MM.1S (cell line): Measurements from ENCODE around the gene C17orf75.
A peak's percentile ranks its signal among the peaks of the same experiment; 100 is the strongest.

ENCODE experiments used
- DNase-seq: peaks from one replicate; pipeline ENCODE4 v3.0.0-alpha.2; 2015
- H2AFZ ChIP-seq: fragments of 300-600 bp; sonication (generic); 2 replicates; pipeline ENCODE4 v1.6.0; 2016; ENCODE audit warnings: antibody characterized with exemption, low read length
- H3F3A ChIP-seq: fragments of 300-600 bp; sonication (generic); 2 replicates; pipeline ENCODE4 v1.6.1; 2016; ENCODE audit warnings: mild to moderate bottlenecking, antibody characterized with exemption, low read length, moderate library complexity, mixed read lengths; ENCODE audit not compliant: insufficient read depth
- H3K27ac ChIP-seq: fragments of 300-600 bp; sonication (generic); 2 replicates; pipeline ENCODE4 v1.5.1; 2016; ENCODE audit warnings: mild to moderate bottlenecking, low read length
- H3K27me3 ChIP-seq: fragments of 300-600 bp; sonication (generic); replicated peaks from 2 replicates; pipeline ENCODE4 v1.6.0; 2016; ENCODE audit warnings: low read length; ENCODE audit not compliant: insufficient read depth
- H3K36me3 ChIP-seq: fragments of 300-600 bp; sonication (generic); replicated peaks from 2 replicates; pipeline ENCODE4 v1.6.1; 2016; ENCODE audit warnings: mild to moderate bottlenecking, low read length, mixed read lengths; ENCODE audit not compliant: insufficient read depth
- H3K4me1 ChIP-seq: fragments of 300-600 bp; sonication (generic); 2 replicates; pipeline ENCODE4 v1.6.1; 2016; ENCODE audit warnings: low read length, mixed read lengths
- H3K4me2 ChIP-seq: fragments of 300-600 bp; sonication (generic); 2 replicates; pipeline ENCODE4 v1.6.0; 2016; ENCODE audit warnings: low read depth, low read length
- H3K4me3 ChIP-seq: fragments of 300-600 bp; sonication (generic); 2 replicates; pipeline ENCODE4 v1.5.1; 2016; ENCODE audit warnings: low read length, mixed read lengths
- H3K79me2 ChIP-seq: fragments of 300-600 bp; sonication (generic); 2 replicates; pipeline ENCODE4 v1.6.1; 2016; ENCODE audit warnings: mixed run types, low read length, mixed read lengths
- H3K9ac ChIP-seq: fragments of 300-600 bp; sonication (generic); 2 replicates; pipeline ENCODE4 v1.6.1; 2016; ENCODE audit warnings: low read length, mixed read lengths
- H3K9me2 ChIP-seq: fragments of 300-600 bp; sonication (generic); replicated peaks from 2 replicates; pipeline ENCODE4 v1.6.1; 2016; ENCODE audit warnings: mild to moderate bottlenecking, low read length, mixed read lengths; ENCODE audit not compliant: insufficient read depth
- H3K9me3 ChIP-seq: fragments of 300-600 bp; sonication (generic); replicated peaks from 2 replicates; pipeline ENCODE4 v1.6.1; 2016; ENCODE audit warnings: mild to moderate bottlenecking, low read length, mixed read lengths; ENCODE audit not compliant: insufficient read depth
- H4K20me1 ChIP-seq: fragments of 300-600 bp; sonication (generic); 2 replicates; pipeline ENCODE4 v1.6.1; 2016; ENCODE audit warnings: mild to moderate bottlenecking, low read length, moderate library complexity, mixed read lengths; ENCODE audit not compliant: insufficient read depth
- EZH2 ChIP-seq: fragments of 300-600 bp; sonication (generic); optimal IDR thresholded peaks from 2 replicates; pipeline ENCODE3; 2017; ENCODE audit warnings: low read depth, mild to moderate bottlenecking, antibody characterized with exemption, low read length, mixed read lengths
- EZH2phosphoT487 ChIP-seq: fragments of 300-600 bp; sonication (generic); IDR thresholded peaks from 2 replicates; pipeline ENCODE4 v1.6.1; 2018; ENCODE audit warnings: antibody characterized with exemption, low read length
- TF ChIP-seq, protein P1 (sequence below): fragments of 300-600 bp; sonication (generic); IDR thresholded peaks from 2 replicates; pipeline ENCODE4 v1.5.1; 2016; ENCODE audit warnings: antibody characterized with exemption, low read length, mixed read lengths

The C17orf75 gene

GRCh38 chr17:32330147-32330546 is 11.8 kb downstream of the C17orf75 start:
- Histone ChIP-seq H3F3A (no peaks in the 10 kb centered on the region), H3K9me2 (no peaks in the 10 kb centered on the region), H3K4me1 (no peaks in the 10 kb centered on the region), H3K9ac (no peak overlapping the region), H3K36me3 (no peaks in the 10 kb centered on the region), H2AFZ (no peak overlapping the region), H4K20me1 (no peaks in the 10 kb centered on the region), H3K9me3 (no peaks in the 10 kb centered on the region), H3K4me2 (no peak overlapping the region), H3K79me2 (no peaks in the 10 kb centered on the region), H3K27me3 (no peaks in the 10 kb centered on the region), H3K27ac (no peak overlapping the region), H3K4me3 (no peak overlapping the region)
- TF ChIP-seq, protein P1, sequence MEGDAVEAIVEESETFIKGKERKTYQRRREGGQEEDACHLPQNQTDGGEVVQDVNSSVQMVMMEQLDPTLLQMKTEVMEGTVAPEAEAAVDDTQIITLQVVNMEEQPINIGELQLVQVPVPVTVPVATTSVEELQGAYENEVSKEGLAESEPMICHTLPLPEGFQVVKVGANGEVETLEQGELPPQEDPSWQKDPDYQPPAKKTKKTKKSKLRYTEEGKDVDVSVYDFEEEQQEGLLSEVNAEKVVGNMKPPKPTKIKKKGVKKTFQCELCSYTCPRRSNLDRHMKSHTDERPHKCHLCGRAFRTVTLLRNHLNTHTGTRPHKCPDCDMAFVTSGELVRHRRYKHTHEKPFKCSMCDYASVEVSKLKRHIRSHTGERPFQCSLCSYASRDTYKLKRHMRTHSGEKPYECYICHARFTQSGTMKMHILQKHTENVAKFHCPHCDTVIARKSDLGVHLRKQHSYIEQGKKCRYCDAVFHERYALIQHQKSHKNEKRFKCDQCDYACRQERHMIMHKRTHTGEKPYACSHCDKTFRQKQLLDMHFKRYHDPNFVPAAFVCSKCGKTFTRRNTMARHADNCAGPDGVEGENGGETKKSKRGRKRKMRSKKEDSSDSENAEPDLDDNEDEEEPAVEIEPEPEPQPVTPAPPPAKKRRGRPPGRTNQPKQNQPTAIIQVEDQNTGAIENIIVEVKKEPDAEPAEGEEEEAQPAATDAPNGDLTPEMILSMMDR: no peak
- TF ChIP-seq EZH2phosphoT487 (no peak), EZH2 (no peak)
- DNase-seq: no peak

GRCh38 chr17:32327911-32328310 is 14.1 kb downstream of the C17orf75 start:
- Histone ChIP-seq H3K36me3 (no peaks in the 10 kb centered on the region), H3K4me2 (no peak overlapping the region), H2AFZ (no peak overlapping the region), H3K9ac (no peak overlapping the region), H4K20me1 (no peaks in the 10 kb centered on the region), H3K27me3 (no peaks in the 10 kb centered on the region), H3K4me1 (peaks cover 12% of the 10 kb centered on the region; the same call in 1 of the 2 replicates), H3F3A (no peaks in the 10 kb centered on the region), H3K9me2 (no peaks in the 10 kb centered on the region), H3K27ac (no peak overlapping the region), H3K4me3 (no peak overlapping the region), H3K9me3 (no peaks in the 10 kb centered on the region), H3K79me2 (no peaks in the 10 kb centered on the region)
- TF ChIP-seq, protein P1: no peak
- TF ChIP-seq EZH2: no peak
- no peak for DNase-seq

DNA sequence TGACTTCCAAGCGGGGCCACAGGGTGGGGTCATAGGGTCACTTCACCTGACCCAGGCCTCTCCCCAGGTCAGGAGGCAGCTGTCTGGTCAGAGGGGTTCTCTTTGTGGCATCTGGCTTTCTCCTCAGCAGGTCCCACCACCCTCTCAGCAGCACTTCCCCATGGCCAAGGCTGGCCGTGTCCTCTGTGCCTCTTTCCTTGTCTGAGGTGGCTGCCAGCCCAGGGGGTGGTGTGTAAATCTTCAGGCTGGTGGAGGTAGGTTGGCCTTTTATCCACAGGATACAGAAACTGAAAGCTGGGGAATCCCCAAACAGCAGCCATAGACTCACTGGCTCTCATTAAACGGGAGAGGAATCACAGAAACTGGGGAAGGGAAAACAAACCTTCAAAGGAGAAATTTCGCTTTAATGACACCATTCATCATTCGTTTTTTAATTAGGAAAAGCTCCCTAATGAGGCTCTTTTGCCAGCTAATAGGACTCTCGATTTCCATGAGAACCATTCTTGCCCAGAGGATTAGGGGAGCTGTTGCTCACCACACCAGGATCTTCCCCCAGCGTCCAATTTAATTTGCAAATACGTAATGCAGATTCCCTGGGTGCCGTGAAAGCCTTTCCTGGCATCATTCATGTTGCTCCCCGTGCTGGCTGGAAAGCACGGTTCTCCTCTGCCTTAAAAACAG is 18.0 kb downstream of the C17orf75 start:
- Histone ChIP-seq H3F3A (no peaks in the 10 kb centered on the region), H4K20me1 (no peaks in the 10 kb centered on the region), H2AFZ (peak overlapping the region; percentile 56), H3K27ac (no peak overlapping the region), H3K4me3 (peak overlapping the region; percentile 18; the same call in 1 of the 2 replicates), H3K4me2 (peak overlapping the region; percentile 47; the same call in 1 of the 2 replicates), H3K9me2 (no peaks in the 10 kb centered on the region), H3K36me3 (no peaks in the 10 kb centered on the region), H3K79me2 (no peaks in the 10 kb centered on the region), H3K9ac (no peak overlapping the region; the same call in 1 of the 2 replicates), H3K9me3 (no peaks in the 10 kb centered on the region), H3K4me1 (peaks cover 12% of the 10 kb centered on the region; the same call in 1 of the 2 replicates), H3K27me3 (no peaks in the 10 kb centered on the region)
- TF ChIP-seq EZH2 (no peak), EZH2phosphoT487 (no peak)
- TF ChIP-seq, protein P1: no peak
- peak; percentile 61 for DNase-seq
